ENCODE measurements around the gene MAP2K2.

MAP2K2 gene

DNA sequence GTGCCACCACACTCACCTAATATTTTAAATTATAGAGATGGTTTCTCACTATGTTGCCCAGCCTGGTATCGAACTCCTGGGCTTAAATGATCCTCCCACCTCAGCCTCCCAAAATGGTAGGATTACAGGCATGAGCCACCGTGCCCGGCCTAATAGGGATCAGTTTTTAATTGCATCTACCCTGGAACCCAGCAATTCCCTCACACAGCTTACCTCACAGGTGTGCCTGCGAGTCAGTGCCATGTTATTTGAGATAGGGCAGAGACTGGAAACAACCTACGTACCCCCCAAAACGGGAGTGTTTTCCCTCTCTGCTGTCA is 14.3 kb downstream of the MAP2K2 start:
- DNase-seq (ENCODE audit: low read depth, low spot score) = no peak
- TF ChIP-seq FOXP2 (optimal IDR thresholded peaks at IDR 0.05; ENCODE audit: control extremely low read depth, extremely low read length, insufficient read depth) (no peak), EZH2 (IDR thresholded peaks at IDR 0.05) (no peak), POLR2AphosphoS5 (IDR thresholded peaks at IDR 0.05; ENCODE audit: borderline replicate concordance, low read depth, low read length) (no peak)
- no peak overlapping the region for H3K27ac ChIP-seq
- H3K9me3 ChIP-seq (ENCODE audit: low read depth, low read length) = no peaks in the 10 kb centered on the region
- H3K4me3 ChIP-seq = no peak overlapping the region
- peaks cover 57% of the 10 kb centered on the region for H3K36me3 ChIP-seq (ENCODE audit: insufficient read depth, low read length)
- H3K9ac ChIP-seq (ENCODE audit: insufficient read length) = no peak overlapping the region

DNA sequence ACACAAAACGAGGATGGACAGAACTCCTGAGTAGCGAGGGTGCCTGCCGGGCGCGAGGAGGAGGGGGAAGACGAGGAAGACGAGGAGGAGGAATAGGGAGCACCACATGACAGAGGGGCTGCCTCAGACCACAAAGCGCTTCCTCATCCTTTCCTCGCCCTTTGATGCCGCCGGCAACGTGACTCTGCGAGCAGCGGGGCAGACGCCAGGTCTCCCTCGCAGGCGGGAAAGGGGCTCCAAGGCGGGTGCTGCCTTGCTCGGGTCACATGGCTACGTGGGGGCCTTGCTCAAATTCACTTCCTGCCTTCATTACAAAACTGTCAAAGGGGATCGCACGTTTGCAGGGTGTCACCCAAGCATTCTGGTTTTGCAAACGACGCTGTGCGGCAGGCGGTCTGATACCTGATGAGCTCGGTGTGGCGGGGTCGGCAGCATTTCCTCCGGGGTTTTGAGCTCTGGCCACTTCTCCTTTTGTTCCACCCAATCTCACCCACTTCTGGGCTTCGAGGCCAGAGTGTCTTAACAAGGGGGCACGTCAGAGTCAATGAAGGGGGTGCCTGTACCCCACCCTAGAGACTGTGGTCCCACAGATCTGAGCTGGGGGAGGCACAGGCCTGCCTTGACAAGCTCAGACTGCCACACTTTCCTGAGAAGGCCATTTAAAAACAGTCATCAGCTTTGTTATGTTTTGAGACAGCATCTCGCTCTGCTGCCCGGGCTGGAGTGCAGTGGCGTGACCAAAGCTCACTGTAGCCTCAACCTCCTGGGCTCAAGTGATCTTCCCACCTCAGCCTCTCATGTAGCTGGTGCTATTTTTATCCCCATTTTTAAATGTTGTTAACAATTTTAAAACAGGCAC is 14.9 kb downstream of the MAP2K2 start:
- H3K9me3 ChIP-seq (ENCODE audit: low read depth, low read length) = no peaks in the 10 kb centered on the region
- no peak for DNase-seq (ENCODE audit: low read depth, low spot score)
- peaks cover 52% of the 10 kb centered on the region for H3K36me3 ChIP-seq (ENCODE audit: insufficient read depth, low read length)
- no peak for TF ChIP-seq EZH2 (IDR thresholded peaks at IDR 0.05)
- no peak for TF ChIP-seq POLR2AphosphoS5 (IDR thresholded peaks at IDR 0.05; ENCODE audit: borderline replicate concordance, low read depth, low read length)
- TF ChIP-seq FOXP2 (optimal IDR thresholded peaks at IDR 0.05; ENCODE audit: control extremely low read depth, extremely low read length, insufficient read depth) = no peak
- no peak overlapping the region for H3K27ac ChIP-seq
- no peak overlapping the region for H3K4me3 ChIP-seq
- no peak overlapping the region for H3K9ac ChIP-seq (ENCODE audit: insufficient read length)

DNA sequence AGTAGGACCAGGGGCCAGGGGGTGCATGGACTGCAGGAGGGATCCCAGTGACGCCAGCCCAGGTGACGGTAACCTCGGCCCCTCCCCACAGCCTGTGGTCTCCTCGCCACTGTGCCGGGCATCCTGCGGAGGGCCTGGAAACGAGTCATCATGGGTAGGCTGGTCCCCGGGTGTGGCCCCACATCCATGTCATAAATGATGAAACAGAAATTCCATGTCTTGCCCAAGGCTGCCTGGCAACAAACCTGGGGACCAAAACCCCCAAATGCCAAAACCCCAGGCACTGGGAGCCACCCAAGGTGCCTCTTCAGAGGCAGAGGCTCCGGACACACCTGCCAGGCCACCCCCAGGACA is 20.9 kb downstream of the MAP2K2 start:
- Histone ChIP-seq H3K4me3 (no peak overlapping the region), H3K36me3 (ENCODE audit: insufficient read depth, low read length) (peaks cover 32% of the 10 kb centered on the region; the same call in 1 of the 2 replicates), H3K27ac (no peak overlapping the region), H3K9me3 (ENCODE audit: low read depth, low read length) (no peaks in the 10 kb centered on the region), H3K9ac (ENCODE audit: insufficient read length) (no peak overlapping the region)
- DNase-seq (ENCODE audit: low read depth, low spot score) = no peak
- TF ChIP-seq POLR2AphosphoS5 (IDR thresholded peaks at IDR 0.05; ENCODE audit: borderline replicate concordance, low read depth, low read length) (no peak), FOXP2 (optimal IDR thresholded peaks at IDR 0.05; ENCODE audit: control extremely low read depth, extremely low read length, insufficient read depth) (no peak), EZH2 (IDR thresholded peaks at IDR 0.05) (no peak)

DNA sequence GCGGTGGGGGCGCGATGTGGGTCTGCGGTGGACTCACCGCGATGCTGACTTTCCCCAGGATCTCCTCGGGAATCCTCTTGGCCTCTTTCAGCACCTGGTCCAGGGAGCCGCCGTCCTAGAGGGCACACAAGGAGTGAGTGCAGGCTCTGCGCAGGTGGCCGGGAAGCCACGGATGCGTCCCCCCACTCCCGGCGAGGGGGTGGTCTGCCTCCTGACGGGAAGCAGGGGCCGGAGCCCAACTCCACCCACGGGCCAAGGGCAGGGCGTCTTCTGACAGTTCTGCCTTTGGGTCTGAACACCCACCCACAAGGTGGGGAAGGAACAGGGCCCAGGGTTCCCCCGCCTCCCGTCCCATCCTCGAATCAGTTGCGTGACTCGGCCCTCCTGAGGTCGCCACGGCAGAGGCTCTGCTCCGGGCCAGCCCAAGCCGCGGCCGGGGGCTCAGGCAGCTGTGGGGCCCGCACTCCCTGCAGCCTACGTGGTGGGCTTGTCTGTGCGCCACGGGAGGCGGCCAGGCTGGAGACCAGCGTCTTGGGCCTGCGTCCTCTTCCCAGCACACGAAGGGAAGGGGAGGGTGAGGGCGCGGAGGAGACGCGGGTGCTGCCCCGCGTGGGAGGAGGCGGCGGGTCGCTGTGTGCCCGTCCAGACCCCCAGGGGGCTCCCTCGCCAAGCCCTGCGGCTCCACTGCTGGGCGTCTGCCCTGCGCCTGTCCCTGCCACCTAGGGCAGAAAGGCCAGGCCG is 21.4 kb downstream of the MAP2K2 start:
- no peak overlapping the region for H3K27ac ChIP-seq
- DNase-seq (ENCODE audit: low read depth, low spot score) = no peak
- no peak overlapping the region for H3K4me3 ChIP-seq
- H3K9ac ChIP-seq (ENCODE audit: insufficient read length) = no peak overlapping the region
- H3K36me3 ChIP-seq (ENCODE audit: insufficient read depth, low read length) = peaks cover 34% of the 10 kb centered on the region; the same call in 1 of the 2 replicates
- TF ChIP-seq EZH2 (IDR thresholded peaks at IDR 0.05) (no peak), FOXP2 (optimal IDR thresholded peaks at IDR 0.05; ENCODE audit: control extremely low read depth, extremely low read length, insufficient read depth) (no peak), POLR2AphosphoS5 (IDR thresholded peaks at IDR 0.05; ENCODE audit: borderline replicate concordance, low read depth, low read length) (no peak)
- no peaks in the 10 kb centered on the region for H3K9me3 ChIP-seq (ENCODE audit: low read depth, low read length)

DNA sequence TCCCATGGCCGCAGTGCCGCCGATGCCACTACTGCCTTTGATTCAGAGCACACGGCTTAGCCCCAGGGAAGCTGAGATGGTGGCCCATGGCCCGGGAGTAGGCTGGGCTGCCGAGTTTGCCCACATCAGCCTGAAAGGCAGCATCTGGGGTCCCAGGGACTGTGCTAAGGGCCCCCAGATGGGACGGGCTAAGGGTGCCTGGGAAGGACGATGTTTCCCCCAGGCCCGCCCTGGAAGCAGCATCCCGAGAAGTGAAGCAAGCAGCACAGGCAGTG is 22.5 kb downstream of the MAP2K2 start:
- no peak overlapping the region for H3K9ac ChIP-seq (ENCODE audit: insufficient read length)
- no peak overlapping the region for H3K27ac ChIP-seq
- peaks cover 43% of the 10 kb centered on the region; the same call in 1 of the 2 replicates for H3K36me3 ChIP-seq (ENCODE audit: insufficient read depth, low read length)
- no peak for DNase-seq (ENCODE audit: low read depth, low spot score)
- H3K4me3 ChIP-seq = no peak overlapping the region
- TF ChIP-seq POLR2AphosphoS5 (IDR thresholded peaks at IDR 0.05; ENCODE audit: borderline replicate concordance, low read depth, low read length) (no peak), EZH2 (IDR thresholded peaks at IDR 0.05) (no peak), FOXP2 (optimal IDR thresholded peaks at IDR 0.05; ENCODE audit: control extremely low read depth, extremely low read length, insufficient read depth) (no peak)
- no peaks in the 10 kb centered on the region for H3K9me3 ChIP-seq (ENCODE audit: low read depth, low read length)

DNA sequence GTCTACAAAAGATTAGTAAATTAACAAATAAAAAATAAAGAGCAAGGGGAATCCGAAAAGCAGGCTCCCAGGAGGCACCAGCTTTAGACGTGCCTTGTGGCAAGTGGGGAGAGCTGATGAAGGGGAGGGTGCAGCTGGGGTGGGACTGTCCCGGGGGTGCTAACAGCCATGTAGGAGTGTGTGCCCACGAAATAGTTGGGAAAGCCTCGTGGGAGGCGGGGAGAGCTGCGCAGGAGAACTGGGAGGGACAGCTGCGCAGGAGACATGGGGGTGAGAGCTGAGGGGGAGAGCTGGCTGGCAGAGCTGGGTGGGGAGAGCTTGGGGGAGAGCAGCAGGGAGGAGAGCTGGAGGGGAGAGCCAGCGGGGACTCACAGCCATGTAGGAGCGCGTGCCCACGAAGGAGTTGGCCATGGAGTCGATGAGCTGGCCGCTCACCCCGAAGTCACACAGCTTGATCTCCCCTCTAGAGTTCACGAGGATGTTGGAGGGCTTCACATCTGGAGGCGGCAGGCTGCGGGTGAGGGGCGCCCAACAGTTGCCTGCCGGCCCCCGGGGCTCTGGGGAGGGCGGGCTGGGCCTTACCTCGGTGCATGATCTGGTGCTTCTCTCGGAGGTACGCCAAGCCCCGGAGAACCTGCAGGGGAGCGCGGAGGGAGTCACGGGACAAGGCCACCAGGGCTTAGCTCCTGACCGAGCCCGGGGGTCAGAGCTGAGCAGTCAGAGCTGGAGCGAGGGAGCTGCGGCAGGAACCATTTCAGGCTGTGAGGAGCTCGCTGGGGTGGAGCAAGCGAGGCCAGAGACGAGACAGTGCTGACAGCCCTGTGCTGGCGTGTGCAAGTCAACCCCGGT is 23.1 kb downstream of the MAP2K2 start:
- no peak for DNase-seq (ENCODE audit: low read depth, low spot score)
- TF ChIP-seq EZH2 (IDR thresholded peaks at IDR 0.05) (no peak), POLR2AphosphoS5 (IDR thresholded peaks at IDR 0.05; ENCODE audit: borderline replicate concordance, low read depth, low read length) (no peak), FOXP2 (optimal IDR thresholded peaks at IDR 0.05; ENCODE audit: control extremely low read depth, extremely low read length, insufficient read depth) (no peak)
- Histone ChIP-seq H3K27ac (no peak overlapping the region), H3K9ac (ENCODE audit: insufficient read length) (no peak overlapping the region), H3K9me3 (ENCODE audit: low read depth, low read length) (no peaks in the 10 kb centered on the region), H3K4me3 (no peak overlapping the region), H3K36me3 (ENCODE audit: insufficient read depth, low read length) (peaks cover 45% of the 10 kb centered on the region; the same call in 1 of the 2 replicates)

DNA sequence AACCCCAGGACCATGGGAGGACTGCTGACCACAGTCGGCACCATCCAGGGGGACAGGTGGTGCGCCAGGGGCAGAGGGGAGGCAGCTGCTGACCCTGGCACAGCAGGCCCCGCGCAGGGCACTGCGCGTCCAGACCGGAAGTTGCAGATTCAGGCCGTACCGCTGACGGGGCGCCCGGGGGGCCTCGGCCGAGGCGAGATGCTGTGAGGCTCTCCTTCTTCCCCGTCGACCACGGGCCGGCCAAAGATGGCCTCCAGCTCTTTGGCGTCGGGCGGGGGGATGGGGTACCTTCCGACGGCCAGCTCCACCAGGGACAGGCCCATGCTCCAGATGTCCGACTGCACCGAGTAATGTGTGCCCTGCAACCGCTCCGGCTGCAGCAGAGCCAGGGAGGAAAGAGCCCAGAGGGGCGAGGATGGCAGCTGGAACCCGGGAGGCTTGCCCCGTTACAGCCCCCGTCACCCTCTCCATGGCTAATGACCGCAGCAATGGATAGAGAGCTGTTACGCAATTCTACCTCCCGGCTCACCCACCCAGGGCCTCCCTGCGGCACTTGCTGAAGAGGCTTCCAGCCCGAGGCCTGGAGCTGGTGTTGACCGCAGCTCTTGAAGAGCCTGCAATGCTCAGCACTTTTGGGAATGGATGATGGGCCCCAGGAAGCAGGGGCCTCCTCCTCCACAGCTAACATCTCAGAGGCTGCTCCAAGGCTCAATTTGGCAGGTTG is 24.7 kb downstream of the MAP2K2 start:
- H3K27ac ChIP-seq = no peak overlapping the region
- H3K4me3 ChIP-seq = no peak overlapping the region
- H3K36me3 ChIP-seq (ENCODE audit: insufficient read depth, low read length) = peaks cover 43% of the 10 kb centered on the region; the same call in 1 of the 2 replicates
- no peak for DNase-seq (ENCODE audit: low read depth, low spot score)
- TF ChIP-seq EZH2 (IDR thresholded peaks at IDR 0.05) = no peak
- TF ChIP-seq POLR2AphosphoS5 (IDR thresholded peaks at IDR 0.05; ENCODE audit: borderline replicate concordance, low read depth, low read length) = no peak
- no peak for TF ChIP-seq FOXP2 (optimal IDR thresholded peaks at IDR 0.05; ENCODE audit: control extremely low read depth, extremely low read length, insufficient read depth)
- H3K9me3 ChIP-seq (ENCODE audit: low read depth, low read length) = no peaks in the 10 kb centered on the region
- no peak overlapping the region for H3K9ac ChIP-seq (ENCODE audit: insufficient read length)

Data from SK-N-MC (cell line).